ENCODE measurements around the gene AP2A1. TPM values are rescaled to one million over a fixed set of nuclear protein-coding genes. Genes with fewer than 3 reads are reported as not detected.

Gene AP2A1
- total RNA-seq, 1 experiment from 2014 or later = 317 TPM

GRCh38 chr19:49846408-49846807, 79.6 kb downstream of the AP2A1 start:
- DNase-seq (ENCODE audit: low read depth) = no peak
- in situ Hi-C loops (cut with HindIII; ENCODE audit: low pct_unique_long_range_greater_than_20kb, low sequenced_read_pairs) = no loop called here

GRCh38 chr19:49847731-49848696, 81.2 kb downstream of the AP2A1 start:
- peak; percentile 80 for DNase-seq (ENCODE audit: low read depth)
- in situ Hi-C loops (cut with HindIII; ENCODE audit: low pct_unique_long_range_greater_than_20kb, low sequenced_read_pairs) = no loop called here

GRCh38 chr19:49848938-49849337, 82.1 kb downstream of the AP2A1 start:
- DNase-seq (ENCODE audit: low read depth) = no peak
- in situ Hi-C loops (cut with HindIII; ENCODE audit: low pct_unique_long_range_greater_than_20kb, low sequenced_read_pairs) = no loop called here

GRCh38 chr19:49849433-49850220, 82.8 kb downstream of the AP2A1 start:
- in situ Hi-C loops (cut with HindIII; ENCODE audit: low pct_unique_long_range_greater_than_20kb, low sequenced_read_pairs) = no loop called here
- DNase-seq (ENCODE audit: low read depth) = peak; percentile 19

- in situ Hi-C loops (cut with HindIII; ENCODE audit: low pct_unique_long_range_greater_than_20kb, low sequenced_read_pairs) = no loop called here
- no peak for DNase-seq (ENCODE audit: low read depth)
Measured at GRCh38 chr19:49850221-49850486, 83.4 kb downstream of the AP2A1 start.

GRCh38 chr19:49850487-49851342, 83.9 kb downstream of the AP2A1 start, which contains the start of gene PTOV1:
Gene PTOV1 (plus strand): TSS chr19:49851159.
- in situ Hi-C loops (cut with HindIII; ENCODE audit: low pct_unique_long_range_greater_than_20kb, low sequenced_read_pairs) = no loop called here
- DNase-seq (ENCODE audit: low read depth) = peak; percentile 92

GRCh38 chr19:49851456-49852259, 84.9 kb downstream of the AP2A1 start:
- in situ Hi-C loops (cut with HindIII; ENCODE audit: low pct_unique_long_range_greater_than_20kb, low sequenced_read_pairs) = no loop called here
- DNase-seq (ENCODE audit: low read depth) = no peak

- DNase-seq (ENCODE audit: low read depth) = no peak
- in situ Hi-C loops (cut with HindIII; ENCODE audit: low pct_unique_long_range_greater_than_20kb, low sequenced_read_pairs) = no loop called here
Measured at GRCh38 chr19:49852631-49853126, 85.9 kb downstream of the AP2A1 start.

GRCh38 chr19:49853852-49854377, 87.1 kb downstream of the AP2A1 start:
- no peak for DNase-seq (ENCODE audit: low read depth)
- in situ Hi-C loops (cut with HindIII; ENCODE audit: low pct_unique_long_range_greater_than_20kb, low sequenced_read_pairs) = no loop called here

GRCh38 chr19:49854378-49855263, 87.8 kb downstream of the AP2A1 start:
- in situ Hi-C loops (cut with HindIII; ENCODE audit: low pct_unique_long_range_greater_than_20kb, low sequenced_read_pairs) = no loop called here
- DNase-seq (ENCODE audit: low read depth) = no peak

- in situ Hi-C loops (cut with HindIII; ENCODE audit: low pct_unique_long_range_greater_than_20kb, low sequenced_read_pairs) = no loop called here
- DNase-seq (ENCODE audit: low read depth) = no peak
Measured at GRCh38 chr19:49855277-49855675, 88.5 kb downstream of the AP2A1 start.

- in situ Hi-C loops (cut with HindIII; ENCODE audit: low pct_unique_long_range_greater_than_20kb, low sequenced_read_pairs) = no loop called here
- DNase-seq (ENCODE audit: low read depth) = no peak
Measured at GRCh38 chr19:49855676-49856573, 89.1 kb downstream of the AP2A1 start.

- no peak for DNase-seq (ENCODE audit: low read depth)
- in situ Hi-C loops (cut with HindIII; ENCODE audit: low pct_unique_long_range_greater_than_20kb, low sequenced_read_pairs) = no loop called here
Measured at GRCh38 chr19:49856574-49857021, 89.8 kb downstream of the AP2A1 start.
